ENCODE data around the gene MAPK13.
"Not testable (repeated sequence)": the region's sequence is repeated elsewhere in the genome, so short reads cannot be mapped to it uniquely, and the experiment has no call there.

MAPK13 gene
- total RNA-seq, result 43.2 to 61.0 (median 50.7) reads per million in 4 donors

- peak in 1 of 5 donors; percentile 48 for DNase-seq
Measured at GRCh38 chr6:36129941-36130666, at the start of gene MAPK13. MAPK13 (plus strand) TSS chr6:36130513; CDS start chr6:36130583, 70 bp downstream.

GRCh38 chr6:36082318-36082717 is 48.0 kb upstream of the MAPK13 start:
- DNase-seq, result no peak

GRCh38 chr6:36083446-36083845 is 46.9 kb upstream of the MAPK13 start:
- DNase-seq, result no peak

- DNase-seq, result not testable (repeated sequence)
Measured at GRCh38 chr6:36088204-36088603, 42.1 kb upstream of the MAPK13 start.

GRCh38 chr6:36089048-36089447 is 41.3 kb upstream of the MAPK13 start:
- DNase-seq, result no peak

- DNase-seq, result no peak
Measured at GRCh38 chr6:36094238-36094637, 36.1 kb upstream of the MAPK13 start.

- peak; percentile 60 to 80 (median 74) for DNase-seq
Measured at GRCh38 chr6:36094753-36095496, 35.4 kb upstream of the MAPK13 start.

- no peak for DNase-seq
Measured at GRCh38 chr6:36095497-36096391, 34.6 kb upstream of the MAPK13 start.

- no peak for DNase-seq
Measured at GRCh38 chr6:36098253-36098919, 31.9 kb upstream of the MAPK13 start.

- DNase-seq, result no peak
Measured at GRCh38 chr6:36098920-36099647, 31.2 kb upstream of the MAPK13 start.

GRCh38 chr6:36099869-36100483 is 30.3 kb upstream of the MAPK13 start:
- DNase-seq, result no peak

- DNase-seq, result no peak
Measured at GRCh38 chr6:36101691-36102090, 28.6 kb upstream of the MAPK13 start.

GRCh38 chr6:36102853-36103252 is 27.5 kb upstream of the MAPK13 start:
- DNase-seq, result no peak

- DNase-seq, result no peak
Measured at GRCh38 chr6:36104836-36105235, 25.5 kb upstream of the MAPK13 start.

- peak in 1 of 5 donors; percentile 74 for DNase-seq
Measured at GRCh38 chr6:36109092-36109491, 21.2 kb upstream of the MAPK13 start.

GRCh38 chr6:36110050-36110449 is 20.3 kb upstream of the MAPK13 start:
- DNase-seq, result no peak

- DNase-seq, result no peak
Measured at GRCh38 chr6:36110863-36111262, 19.4 kb upstream of the MAPK13 start.

GRCh38 chr6:36111526-36111925 is 18.8 kb upstream of the MAPK13 start:
- DNase-seq, result no peak

- DNase-seq, result no peak
Measured at GRCh38 chr6:36113049-36113448, 17.3 kb upstream of the MAPK13 start.

- no peak for DNase-seq
Measured at GRCh38 chr6:36113703-36114102, 16.6 kb upstream of the MAPK13 start.

GRCh38 chr6:36114798-36115408 is 15.4 kb upstream of the MAPK13 start:
- DNase-seq, result peak in 1 of 5 donors; percentile 42
